Liver (tissue), 9 donors: ENCODE results near the gene ARRDC5. TPM values are rescaled to one million over a fixed set of nuclear protein-coding genes. Genes with fewer than 3 reads are reported as not detected.

Experiments used
- DNase-seq: peaks from one replicate; pipeline ENCODE4 v3.0.0-alpha.2; 2017; ENCODE audit warnings: low spot score
- H3K27ac ChIP-seq, 2 donors: one replicate each; pipeline ENCODE4 v1.7.0; 2013; ENCODE audit warnings: inconsistent platforms in 2 of 2, low read length in 2 of 2, control low read depth in 1 of 2, low read depth in 1 of 2, mild to moderate bottlenecking in 1 of 2
- H3K27me3 ChIP-seq, 4 donors: one replicate each; pipeline versions ENCODE4 v1.6.1 to v1.7.0; 2013; ENCODE audit warnings: low read length in 3 of 4, inconsistent platforms in 1 of 4, mild to moderate bottlenecking in 1 of 4, moderate library complexity in 1 of 4; ENCODE audit not compliant: control insufficient read depth in 4 of 4, insufficient read depth in 4 of 4
- H3K36me3 ChIP-seq, 4 donors: one replicate each; pipeline versions ENCODE4 v1.6.1 to v1.7.0; 2013; ENCODE audit warnings: low read length in 3 of 4, mild to moderate bottlenecking in 3 of 4, low read depth in 1 of 4, moderate library complexity in 1 of 4; ENCODE audit not compliant: control insufficient read depth in 4 of 4, insufficient read depth in 3 of 4
- H3K4me1 ChIP-seq, 4 donors: one replicate each; pipeline versions ENCODE4 v1.6.1 to v1.7.0; 2013; ENCODE audit warnings: low read length in 3 of 4, mild to moderate bottlenecking in 3 of 4, moderate library complexity in 1 of 4; ENCODE audit not compliant: control insufficient read depth in 4 of 4, insufficient read depth in 4 of 4
- H3K4me3 ChIP-seq, 3 donors: one replicate each; pipeline versions ENCODE4 v1.6.1 to v1.7.0; 2013; ENCODE audit warnings: low read length in 3 of 3, control low read depth in 1 of 3, low read depth in 1 of 3, mild to moderate bottlenecking in 1 of 3
- H3K9ac ChIP-seq, 2 donors: one replicate each; pipeline ENCODE4 v1.7.0; 2013; ENCODE audit warnings: low read length in 2 of 2, mild to moderate bottlenecking in 2 of 2, moderate library complexity in 2 of 2, control low read depth in 1 of 2, low read depth in 1 of 2
- H3K9me3 ChIP-seq, 4 donors: one replicate each; pipeline versions ENCODE4 v1.6.1 to v1.7.0; 2013; ENCODE audit warnings: low read length in 3 of 4; ENCODE audit not compliant: control insufficient read depth in 4 of 4
- EGR1 ChIP-seq, 2 donors: IDR thresholded peaks; 2 replicates each; pipeline ENCODE4 v1.6.1; 2016 to 2018; ENCODE audit warnings: antibody characterized with exemption in 2 of 2, low read depth in 2 of 2
- FOXA1 ChIP-seq: IDR thresholded peaks from 2 replicates; pipeline ENCODE4 v1.6.1; 2016; ENCODE audit warnings: antibody characterized with exemption
- FOXA2 ChIP-seq: IDR thresholded peaks from 2 replicates; pipeline ENCODE4 v1.6.1; 2016; ENCODE audit warnings: antibody characterized with exemption
- GABPA ChIP-seq, 2 donors: IDR thresholded peaks in 1 of 2; conservative IDR thresholded peaks in 1 of 2; 2 replicates each; pipeline ENCODE4 v1.6.1; 2016; ENCODE audit warnings: antibody characterized with exemption in 2 of 2, mild to moderate bottlenecking in 1 of 2, moderate library complexity in 1 of 2
- HNF4A ChIP-seq, 2 donors: conservative IDR thresholded peaks; 2 replicates each; pipeline ENCODE4 v1.6.1; 2016; ENCODE audit warnings: antibody characterized with exemption in 2 of 2, mild to moderate bottlenecking in 2 of 2
- HNF4G ChIP-seq: IDR thresholded peaks from 2 replicates; pipeline ENCODE4 v1.6.1; 2016; ENCODE audit warnings: antibody characterized with exemption
- JUND ChIP-seq, 2 donors: IDR thresholded peaks; 2 replicates each; pipeline ENCODE4 v1.6.1; 2016; ENCODE audit warnings: antibody characterized with exemption in 2 of 2
- MAX ChIP-seq: IDR thresholded peaks from 2 replicates; pipeline ENCODE4 v1.6.1; 2016; ENCODE audit warnings: antibody characterized with exemption
- NR2F2 ChIP-seq: IDR thresholded peaks from 2 replicates; pipeline ENCODE4 v1.6.1; 2016; ENCODE audit warnings: antibody characterized with exemption
- RAD21 ChIP-seq, 2 donors: IDR thresholded peaks; 2 replicates each; pipeline ENCODE4 v1.6.1; 2016; ENCODE audit warnings: antibody characterized with exemption in 2 of 2, mild to moderate bottlenecking in 2 of 2
- RXRA ChIP-seq, 2 donors: IDR thresholded peaks; 2 replicates each; pipeline ENCODE4 v1.6.1; 2017 to 2018; ENCODE audit warnings: antibody characterized with exemption in 2 of 2, mild to moderate bottlenecking in 1 of 2
- SP1 ChIP-seq: IDR thresholded peaks from 2 replicates; pipeline ENCODE4 v1.6.1; 2018; ENCODE audit warnings: antibody characterized with exemption, mild to moderate bottlenecking
- TAF1 ChIP-seq: conservative IDR thresholded peaks from 2 replicates; pipeline ENCODE4 v1.6.1; 2016; ENCODE audit warnings: antibody characterized with exemption, mild to moderate bottlenecking
- YY1 ChIP-seq: IDR thresholded peaks from 2 replicates; pipeline ENCODE4 v1.6.1; 2016; ENCODE audit warnings: antibody characterized with exemption, mild to moderate bottlenecking
- ZBTB33 ChIP-seq: IDR thresholded peaks from 2 replicates; pipeline ENCODE4 v1.6.1; 2016; ENCODE audit warnings: antibody characterized with exemption
- WGBS: extraction: QIAGEN DNeasy Blood & Tissue Kit; methylation state at CpG from one replicate; pipeline ENCODE4 v1.1.7; 2013; 5-methylcytosine and 5-hydroxymethylcytosine counted together
- polyA plus RNA-seq, 2 donors: library from polyadenylated mRNA; stranded (reverse) in 1 of 2; unstranded in 1 of 2; fragments of 200-250 nt in 1 of 2; fragments of >200 nt in 1 of 2; fragmentation: Nextera tagmentation in 1 of 2; extraction: Ambion mirVana in 1 of 2; gene quantifications; one replicate each; pipeline versions ENCODE4 v1.2.1 to v1.2.3, GENCODE V29; 2013 to 2015
- total RNA-seq, 2 donors: library from RNA; depleted of rRNA; stranded (reverse); fragments of >200 nt; gene quantifications; one replicate each; pipeline ENCODE4 v1.2.3, GENCODE V29; 2014
- TF ChIP-seq, protein P1 (sequence below): IDR thresholded peaks from 2 replicates; pipeline ENCODE4 v1.6.1; 2016; ENCODE audit warnings: antibody characterized with exemption, mild to moderate bottlenecking
- TF ChIP-seq, protein P2 (sequence below): fragments of 150-350 bp; IDR thresholded peaks from 2 replicates; pipeline ENCODE4 v1.5.1; 2017; ENCODE audit warnings: improper control_type of control experiment, low read depth, low read length; ENCODE audit not compliant: missing input control
- TF ChIP-seq, protein P3 (sequence below): IDR thresholded peaks from 2 replicates; pipeline ENCODE4 v1.6.1; 2016; ENCODE audit warnings: antibody characterized with exemption
- donor health status: healthy.
- donor health status: healthy.
- donor health status: healthy.
- donor health status: healthy.
- donor health status: healthy.

ARRDC5 gene
- total and polyA plus RNA-seq, 4 donors = 0.05 to 0.25 TPM; not detected in 2

DNA sequence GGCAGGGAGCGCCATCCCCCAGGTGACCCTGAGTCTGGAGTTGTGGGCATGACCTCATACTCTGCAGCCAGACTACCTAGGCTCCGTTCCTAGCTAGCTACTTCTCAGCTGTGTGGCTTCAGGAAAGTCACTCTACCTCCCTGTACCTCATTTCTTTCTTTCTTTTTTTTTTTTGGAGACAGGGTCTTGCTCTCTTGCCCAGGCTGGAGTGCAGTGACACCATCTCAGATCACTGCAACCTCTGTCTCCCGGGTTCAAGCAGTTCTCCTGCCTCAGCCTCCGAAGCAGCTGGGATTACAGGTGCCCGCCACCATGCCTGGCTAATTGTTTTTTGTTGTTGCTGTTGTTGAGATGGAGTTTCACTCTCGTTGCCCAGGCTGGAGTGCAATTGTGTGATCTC is 50.2 kb downstream of the ARRDC5 start:
- TF ChIP-seq MAX = no peak
- no peak for TF ChIP-seq NR2F2
- TF ChIP-seq RXRA (IDR thresholded peaks at IDR 0.05) = no peak
- no peak for TF ChIP-seq SP1
- no peak for TF ChIP-seq FOXA1
- TF ChIP-seq HNF4A (conservative IDR thresholded peaks at IDR 0.05) = no peak
- TF ChIP-seq GABPA (IDR thresholded peaks at IDR 0.05 in 1 of 2, conservative IDR thresholded peaks at IDR 0.05 in 1 of 2) = no peak
- TF ChIP-seq YY1 = no peak
- TF ChIP-seq, protein P1, sequence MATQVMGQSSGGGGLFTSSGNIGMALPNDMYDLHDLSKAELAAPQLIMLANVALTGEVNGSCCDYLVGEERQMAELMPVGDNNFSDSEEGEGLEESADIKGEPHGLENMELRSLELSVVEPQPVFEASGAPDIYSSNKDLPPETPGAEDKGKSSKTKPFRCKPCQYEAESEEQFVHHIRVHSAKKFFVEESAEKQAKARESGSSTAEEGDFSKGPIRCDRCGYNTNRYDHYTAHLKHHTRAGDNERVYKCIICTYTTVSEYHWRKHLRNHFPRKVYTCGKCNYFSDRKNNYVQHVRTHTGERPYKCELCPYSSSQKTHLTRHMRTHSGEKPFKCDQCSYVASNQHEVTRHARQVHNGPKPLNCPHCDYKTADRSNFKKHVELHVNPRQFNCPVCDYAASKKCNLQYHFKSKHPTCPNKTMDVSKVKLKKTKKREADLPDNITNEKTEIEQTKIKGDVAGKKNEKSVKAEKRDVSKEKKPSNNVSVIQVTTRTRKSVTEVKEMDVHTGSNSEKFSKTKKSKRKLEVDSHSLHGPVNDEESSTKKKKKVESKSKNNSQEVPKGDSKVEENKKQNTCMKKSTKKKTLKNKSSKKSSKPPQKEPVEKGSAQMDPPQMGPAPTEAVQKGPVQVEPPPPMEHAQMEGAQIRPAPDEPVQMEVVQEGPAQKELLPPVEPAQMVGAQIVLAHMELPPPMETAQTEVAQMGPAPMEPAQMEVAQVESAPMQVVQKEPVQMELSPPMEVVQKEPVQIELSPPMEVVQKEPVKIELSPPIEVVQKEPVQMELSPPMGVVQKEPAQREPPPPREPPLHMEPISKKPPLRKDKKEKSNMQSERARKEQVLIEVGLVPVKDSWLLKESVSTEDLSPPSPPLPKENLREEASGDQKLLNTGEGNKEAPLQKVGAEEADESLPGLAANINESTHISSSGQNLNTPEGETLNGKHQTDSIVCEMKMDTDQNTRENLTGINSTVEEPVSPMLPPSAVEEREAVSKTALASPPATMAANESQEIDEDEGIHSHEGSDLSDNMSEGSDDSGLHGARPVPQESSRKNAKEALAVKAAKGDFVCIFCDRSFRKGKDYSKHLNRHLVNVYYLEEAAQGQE = no peak
- TF ChIP-seq ZBTB33 = no peak
- TF ChIP-seq, protein P2, sequence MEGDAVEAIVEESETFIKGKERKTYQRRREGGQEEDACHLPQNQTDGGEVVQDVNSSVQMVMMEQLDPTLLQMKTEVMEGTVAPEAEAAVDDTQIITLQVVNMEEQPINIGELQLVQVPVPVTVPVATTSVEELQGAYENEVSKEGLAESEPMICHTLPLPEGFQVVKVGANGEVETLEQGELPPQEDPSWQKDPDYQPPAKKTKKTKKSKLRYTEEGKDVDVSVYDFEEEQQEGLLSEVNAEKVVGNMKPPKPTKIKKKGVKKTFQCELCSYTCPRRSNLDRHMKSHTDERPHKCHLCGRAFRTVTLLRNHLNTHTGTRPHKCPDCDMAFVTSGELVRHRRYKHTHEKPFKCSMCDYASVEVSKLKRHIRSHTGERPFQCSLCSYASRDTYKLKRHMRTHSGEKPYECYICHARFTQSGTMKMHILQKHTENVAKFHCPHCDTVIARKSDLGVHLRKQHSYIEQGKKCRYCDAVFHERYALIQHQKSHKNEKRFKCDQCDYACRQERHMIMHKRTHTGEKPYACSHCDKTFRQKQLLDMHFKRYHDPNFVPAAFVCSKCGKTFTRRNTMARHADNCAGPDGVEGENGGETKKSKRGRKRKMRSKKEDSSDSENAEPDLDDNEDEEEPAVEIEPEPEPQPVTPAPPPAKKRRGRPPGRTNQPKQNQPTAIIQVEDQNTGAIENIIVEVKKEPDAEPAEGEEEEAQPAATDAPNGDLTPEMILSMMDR = no peak
- no peak for TF ChIP-seq TAF1
- TF ChIP-seq RAD21 (IDR thresholded peaks at IDR 0.05) = no peak
- TF ChIP-seq HNF4G = no peak
- no peak for TF ChIP-seq JUND (IDR thresholded peaks at IDR 0.05)
- no peak for TF ChIP-seq FOXA2
- TF ChIP-seq, protein P3, sequence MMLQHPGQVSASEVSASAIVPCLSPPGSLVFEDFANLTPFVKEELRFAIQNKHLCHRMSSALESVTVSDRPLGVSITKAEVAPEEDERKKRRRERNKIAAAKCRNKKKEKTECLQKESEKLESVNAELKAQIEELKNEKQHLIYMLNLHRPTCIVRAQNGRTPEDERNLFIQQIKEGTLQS = no peak
- no peak for TF ChIP-seq EGR1 (IDR thresholded peaks at IDR 0.05; ENCODE audit: low read depth in 2 of 2)
- peaks cover 0 to 3% (median 1%) of the 10 kb centered on the region in 4 donors for H3K4me1 ChIP-seq
- no peaks in the 10 kb centered on the region for H3K27me3 ChIP-seq
- WGBS = 90% methylated on average over 6 of the region's 6 CpGs
- no peak overlapping the region for H3K27ac ChIP-seq
- H3K4me3 ChIP-seq = no peak overlapping the region
- DNase-seq = no peak
- peaks cover 7 to 24% (median 9%) of the 10 kb centered on the region in 4 donors for H3K36me3 ChIP-seq
- no peaks in the 10 kb centered on the region for H3K9me3 ChIP-seq
- no peak overlapping the region for H3K9ac ChIP-seq
